Keratinocyte (primary cell): ENCODE results near the gene ABCA4. TPM values are rescaled to one million over a fixed set of nuclear protein-coding genes. Genes with fewer than 3 reads are reported as not detected.

Experiments
- DNase-seq: peaks from one replicate; pipeline ENCODE4 v3.0.0-alpha.2; 2011; ENCODE audit warnings: low read depth, missing footprints, low spot score
- FAIRE-seq: peaks from 2 replicates; lab custom pipeline; 2011; peaks lifted over from hg19 to GRCh38; lab: Jason Lieb, UNC
- H2AFZ ChIP-seq: 2 replicates; pipeline ENCODE4 v1.6.0; 2012; ENCODE audit warnings: low read length, control low read depth, inconsistent platforms; ENCODE audit not compliant: control insufficient read depth
- H3K27ac ChIP-seq: 2 replicates; pipeline ENCODE4 v1.5.1; 2011; ENCODE audit warnings: low read length; ENCODE audit not compliant: control insufficient read depth, insufficient read depth
- H3K27me3 ChIP-seq: 3 replicates; pipeline ENCODE4 v1.6.0; 2011; ENCODE audit warnings: low read length; ENCODE audit not compliant: control insufficient read depth, insufficient read depth; ENCODE audit errors: extremely low read depth
- H3K36me3 ChIP-seq, 2 experiments: 2 replicates in 1 of 2; 3 replicates in 1 of 2; pipeline ENCODE4 v1.5.1; 2011; ENCODE audit warnings: low read length in 2 of 2, mild to moderate bottlenecking in 1 of 2; ENCODE audit not compliant: control insufficient read depth in 2 of 2, insufficient read depth in 2 of 2; ENCODE audit errors: extremely low read depth in 1 of 2
- H3K4me1 ChIP-seq: 3 replicates; pipeline ENCODE4 v1.5.1; 2011; ENCODE audit warnings: low read length; ENCODE audit not compliant: control insufficient read depth, insufficient read depth; ENCODE audit errors: extremely low read depth
- H3K4me2 ChIP-seq: 3 replicates; pipeline ENCODE4 v1.6.0; 2011; ENCODE audit warnings: low read depth, low read length; ENCODE audit not compliant: control insufficient read depth, insufficient read depth; ENCODE audit errors: extremely low read depth
- H3K4me3 ChIP-seq, 3 experiments: fragments of 200-600 bp in 1 of 3; sonication (generic) in 1 of 3; 2 replicates in 2 of 3; 3 replicates in 1 of 3; pipeline ENCODE4 v1.5.1; 2011 to 2016; ENCODE audit warnings: low read length in 3 of 3, mild to moderate bottlenecking in 3 of 3, control low read depth in 2 of 3, inconsistent platforms in 1 of 3, low read depth in 1 of 3, mixed read lengths in 1 of 3, mixed run types in 1 of 3, moderate library complexity in 1 of 3; ENCODE audit not compliant: control insufficient read depth in 2 of 3, insufficient read depth in 2 of 3; ENCODE audit errors: extremely low read depth in 1 of 3
- H3K79me2 ChIP-seq: 2 replicates; pipeline ENCODE4 v1.6.0; 2012; ENCODE audit warnings: low read length; ENCODE audit not compliant: control insufficient read depth, insufficient read depth
- H3K9ac ChIP-seq: 3 replicates; pipeline ENCODE4 v1.6.0; 2011; ENCODE audit warnings: low read length; ENCODE audit not compliant: control insufficient read depth, insufficient read depth; ENCODE audit errors: extremely low read depth
- H3K9me1 ChIP-seq: 3 replicates; pipeline ENCODE4 v1.6.0; 2011; ENCODE audit warnings: low read length; ENCODE audit not compliant: control insufficient read depth, insufficient read depth; ENCODE audit errors: extremely low read depth
- H3K9me3 ChIP-seq: 2 replicates; pipeline ENCODE4 v1.5.1; 2012; ENCODE audit warnings: low read depth, low read length; ENCODE audit not compliant: control insufficient read depth
- H4K20me1 ChIP-seq: 3 replicates; pipeline ENCODE4 v1.6.0; 2011; ENCODE audit warnings: low read length; ENCODE audit not compliant: control insufficient read depth, insufficient read depth; ENCODE audit errors: extremely low read depth
- EZH2 ChIP-seq: IDR thresholded peaks from one replicate; pipeline ENCODE4 v1.6.1; 2012; ENCODE audit warnings: inconsistent platforms, mild to moderate bottlenecking, low read length, moderate library complexity
- dilution Hi-C: fragments of 300-500 bp; cut with MboI; formaldehyde crosslinking; loops from one replicate; pipeline ENCODE4 v1.7.0; 2020; ENCODE audit warnings: low sequenced_read_pairs; ENCODE audit not compliant: extremely low pct_ligation_motif_present
- polyA plus RNA-seq, 5 experiments: library from polyadenylated mRNA; depleted of rRNA in 3 of 5; stranded (reverse) in 3 of 5; stranded (forward) in 1 of 5; unstranded in 1 of 5; fragments of >200 nt; gene quantifications; 1 replicate in 1 of 5; 2 replicates in 3 of 5; 3 replicates in 1 of 5; pipeline versions ENCODE4 v1.2.1 to v1.2.3, GENCODE V29; 2011 to 2012; ENCODE audit warnings: missing spikeins in 2 of 5, low read depth in 1 of 5, low replicate concordance in 1 of 5
- TF ChIP-seq, protein P1 (sequence below), 3 experiments: IDR thresholded peaks in 1 of 3; conservative IDR thresholded peaks in 1 of 3; optimal IDR thresholded peaks in 1 of 3; 2 replicates in 2 of 3; 3 replicates in 1 of 3; pipeline versions ENCODE3 to v1.5.1; 2011; ENCODE audit warnings: low read length in 3 of 3, mild to moderate bottlenecking in 3 of 3, moderate library complexity in 2 of 3, control low read depth in 1 of 3, inconsistent platforms in 1 of 3; ENCODE audit not compliant: insufficient read depth in 2 of 3; ENCODE audit errors: extremely low read depth in 1 of 3

The ABCA4 gene
- polyA plus RNA-seq, 1 donor (not counting 4 experiments of a cell fraction or from before 2014, with no cell fraction given) = 0.04 TPM

- no peaks in the 10 kb centered on the region for H3K9me1 ChIP-seq
- FAIRE-seq (peak; percentile 92), DNase-seq (no peak)
- H3K36me3 ChIP-seq = no peaks in the 10 kb centered on the region
- H2AFZ ChIP-seq = no peak overlapping the region
- no peaks in the 10 kb centered on the region for H4K20me1 ChIP-seq
- dilution Hi-C loops = no loop called here
- TF ChIP-seq, protein P1, sequence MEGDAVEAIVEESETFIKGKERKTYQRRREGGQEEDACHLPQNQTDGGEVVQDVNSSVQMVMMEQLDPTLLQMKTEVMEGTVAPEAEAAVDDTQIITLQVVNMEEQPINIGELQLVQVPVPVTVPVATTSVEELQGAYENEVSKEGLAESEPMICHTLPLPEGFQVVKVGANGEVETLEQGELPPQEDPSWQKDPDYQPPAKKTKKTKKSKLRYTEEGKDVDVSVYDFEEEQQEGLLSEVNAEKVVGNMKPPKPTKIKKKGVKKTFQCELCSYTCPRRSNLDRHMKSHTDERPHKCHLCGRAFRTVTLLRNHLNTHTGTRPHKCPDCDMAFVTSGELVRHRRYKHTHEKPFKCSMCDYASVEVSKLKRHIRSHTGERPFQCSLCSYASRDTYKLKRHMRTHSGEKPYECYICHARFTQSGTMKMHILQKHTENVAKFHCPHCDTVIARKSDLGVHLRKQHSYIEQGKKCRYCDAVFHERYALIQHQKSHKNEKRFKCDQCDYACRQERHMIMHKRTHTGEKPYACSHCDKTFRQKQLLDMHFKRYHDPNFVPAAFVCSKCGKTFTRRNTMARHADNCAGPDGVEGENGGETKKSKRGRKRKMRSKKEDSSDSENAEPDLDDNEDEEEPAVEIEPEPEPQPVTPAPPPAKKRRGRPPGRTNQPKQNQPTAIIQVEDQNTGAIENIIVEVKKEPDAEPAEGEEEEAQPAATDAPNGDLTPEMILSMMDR (optimal IDR thresholded peaks at IDR 0.05 in 1 of 3, IDR thresholded peaks at IDR 0.05 in 1 of 3, conservative IDR thresholded peaks at IDR 0.05 in 1 of 3; ENCODE audit: extremely low read depth in 1 of 3, insufficient read depth in 2 of 3, low read length in 3 of 3) = no peak
- no peak for TF ChIP-seq EZH2
- H3K4me2 ChIP-seq = peak overlapping the region; percentile 59
- H3K9me3 ChIP-seq = no peaks in the 10 kb centered on the region
- no peaks in the 10 kb centered on the region for H3K79me2 ChIP-seq
- no peak overlapping the region for H3K9ac ChIP-seq
- no peak overlapping the region for H3K4me3 ChIP-seq
- H3K27ac ChIP-seq = peak overlapping the region; percentile 4
- H3K4me1 ChIP-seq = peaks cover 49% of the 10 kb centered on the region
- no peaks in the 10 kb centered on the region for H3K27me3 ChIP-seq
Measured at GRCh38 chr1:93993731-93994130, 127.2 kb downstream of the ABCA4 start.

DNA sequence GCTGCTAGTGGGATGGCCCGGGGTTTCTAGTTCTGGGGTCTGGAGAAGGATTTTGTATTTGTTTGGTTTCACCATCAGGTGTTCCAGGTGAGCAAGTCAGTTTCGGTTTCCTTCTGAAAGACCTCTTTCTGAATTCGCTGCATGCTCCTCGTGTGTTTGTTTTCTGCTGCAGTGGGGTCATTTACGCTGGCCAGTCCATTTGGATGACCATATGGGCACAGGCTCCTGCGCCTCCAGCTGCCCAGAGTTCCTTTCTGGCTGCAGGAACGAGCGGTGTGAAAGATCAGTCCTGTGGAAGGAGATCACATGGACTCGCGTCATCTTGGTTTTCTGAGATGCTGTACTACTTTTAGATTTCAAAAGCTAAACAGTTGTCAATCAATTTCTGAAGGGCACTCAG, 128.0 kb downstream of the ABCA4 start:
- Histone ChIP-seq H3K4me2 (peak overlapping the region; percentile 59), H3K27ac (no peak overlapping the region)
- TF ChIP-seq, protein P1 (optimal IDR thresholded peaks at IDR 0.05 in 1 of 3, IDR thresholded peaks at IDR 0.05 in 1 of 3, conservative IDR thresholded peaks at IDR 0.05 in 1 of 3; ENCODE audit: extremely low read depth in 1 of 3, insufficient read depth in 2 of 3, low read length in 3 of 3) = no peak
- no peak for TF ChIP-seq EZH2

More for the DNA sequence above, 128.0 kb downstream of the ABCA4 start:
- Histone ChIP-seq H3K9me3 (no peaks in the 10 kb centered on the region), H2AFZ (no peak overlapping the region), H3K9me1 (no peaks in the 10 kb centered on the region), H4K20me1 (no peaks in the 10 kb centered on the region), H3K4me3 (no peak overlapping the region), H3K4me1 (peaks cover 57% of the 10 kb centered on the region), H3K36me3 (no peaks in the 10 kb centered on the region), H3K79me2 (no peaks in the 10 kb centered on the region), H3K27me3 (no peaks in the 10 kb centered on the region), H3K9ac (no peak overlapping the region)
- dilution Hi-C loops = no loop called here
- DNase-seq = no peak
- FAIRE-seq = no peak
